HG02870 (cell line): Measurements from ENCODE around the gene VPS13D.
"Not testable (repeated sequence)": the region's sequence is repeated elsewhere in the genome, so short reads cannot be mapped to it uniquely, and the experiment has no call there.

Experiments
- ATAC-seq: cut with Tn5 transposase; IDR thresholded peaks from one replicate; pipeline ENCODE4 v1.9.1; 2021; ENCODE audit warnings: mild to moderate bottlenecking, moderate library complexity; ENCODE audit not compliant: unreplicated experiment

Gene VPS13D

DNA sequence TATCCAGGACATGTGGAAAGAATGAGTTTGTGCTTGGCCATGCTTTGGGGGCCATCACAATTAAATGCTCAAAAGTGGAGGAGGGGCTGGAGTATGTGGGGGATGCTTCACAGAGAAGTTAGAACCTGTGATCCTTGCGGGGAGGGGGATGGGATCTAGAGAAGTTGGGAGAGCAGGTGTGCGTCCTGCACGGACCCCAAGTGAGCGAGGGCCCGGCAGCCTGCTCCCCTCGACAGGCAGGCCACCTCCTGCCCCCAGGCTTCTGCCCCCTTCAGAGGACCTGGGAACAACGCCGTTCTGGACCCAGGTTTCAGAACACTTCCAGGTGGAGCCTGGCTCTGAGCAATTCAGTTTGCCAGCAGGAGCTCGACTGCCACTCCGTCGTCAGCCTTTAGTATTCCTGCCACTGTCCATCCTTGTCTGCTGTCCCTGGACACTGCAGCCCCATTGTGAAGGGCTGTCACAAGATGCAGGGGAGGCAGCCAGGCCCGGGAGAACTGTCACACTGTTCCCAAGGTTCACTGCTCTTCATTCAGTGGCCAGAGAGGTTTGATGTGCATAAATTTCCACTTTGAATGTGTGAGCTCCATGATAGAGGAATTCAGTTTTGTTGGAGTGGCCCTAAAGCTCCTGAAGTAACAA lies 275.9 kb downstream of the VPS13D start:
- ATAC-seq, result no peak

GRCh38 chr1:12506281-12507280 lies 276.8 kb downstream of the VPS13D start:
- no peak for ATAC-seq

- ATAC-seq, result no peak
Observed at GRCh38 chr1:12507631-12508030, 277.8 kb downstream of the VPS13D start.

- ATAC-seq, result no peak
Observed at GRCh38 chr1:12508849-12509248, 279.0 kb downstream of the VPS13D start.

GRCh38 chr1:12511128-12511484 lies 281.3 kb downstream of the VPS13D start:
- no peak for ATAC-seq

DNA sequence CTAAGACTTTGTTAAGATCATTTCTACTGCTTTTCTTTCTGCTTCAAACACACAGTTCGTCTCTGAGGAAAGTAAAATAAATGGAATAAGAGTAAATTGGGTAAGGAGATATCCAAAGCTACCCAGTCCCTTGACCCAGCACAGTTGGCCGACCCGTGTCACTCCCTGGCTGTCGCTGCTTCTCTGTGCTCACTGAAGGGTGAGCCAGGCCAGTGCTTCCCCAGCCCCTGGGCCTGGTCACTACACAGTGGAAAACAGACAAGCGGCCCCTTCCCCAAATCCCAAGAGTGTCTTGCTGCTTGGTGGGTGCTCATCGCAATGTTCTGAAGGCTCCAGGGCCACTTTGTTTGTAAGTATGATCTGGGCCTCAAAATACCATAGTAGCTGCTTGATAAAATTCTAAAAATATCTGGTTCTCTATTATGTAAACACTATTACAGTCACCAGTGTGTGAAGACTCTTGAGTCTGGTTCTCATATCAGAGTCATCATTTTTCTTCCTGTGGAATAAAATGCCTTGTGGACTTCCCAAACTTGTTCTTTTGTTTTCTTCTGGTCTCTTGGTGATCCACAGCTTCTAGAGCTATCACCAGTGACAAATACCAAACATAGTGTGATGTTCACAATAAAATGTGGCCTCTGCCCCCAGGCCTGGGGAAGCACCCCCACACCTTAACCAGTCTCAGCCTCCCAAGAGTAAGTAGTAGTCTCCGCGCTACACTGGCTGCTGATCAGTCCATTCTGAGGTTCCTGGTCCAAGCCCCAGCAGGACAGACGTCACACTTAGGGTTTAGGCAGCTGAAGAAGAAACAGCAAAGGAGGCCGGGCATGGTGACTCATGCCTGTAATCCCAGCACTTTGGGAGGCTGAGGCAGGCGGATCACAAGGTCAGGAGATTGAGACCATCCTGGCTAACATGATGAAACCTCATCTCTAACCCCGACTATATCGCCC lies 282.0 kb downstream of the VPS13D start:
- no peak for ATAC-seq

DNA sequence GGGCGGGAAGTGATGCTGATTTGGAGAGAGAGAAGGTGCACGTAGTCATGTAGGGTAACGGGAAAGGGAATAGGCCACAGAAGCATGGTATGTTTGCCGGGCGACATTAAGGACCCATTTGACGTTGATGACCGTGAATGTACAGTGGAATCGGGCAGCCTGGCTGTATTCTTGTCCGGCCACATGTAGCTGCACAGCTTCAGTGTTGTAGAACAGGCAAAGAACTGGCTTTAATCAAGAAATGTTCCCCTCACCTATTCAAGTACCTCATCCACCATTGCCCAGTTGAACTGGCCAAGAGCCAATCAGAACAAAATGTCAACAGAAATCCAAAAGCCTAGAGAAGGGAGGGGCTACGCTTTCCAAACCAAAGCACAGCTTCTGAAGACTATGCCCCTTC lies 283.4 kb downstream of the VPS13D start:
- no peak for ATAC-seq

GRCh38 chr1:12514590-12514989 lies 284.8 kb downstream of the VPS13D start:
- no peak for ATAC-seq

DNA sequence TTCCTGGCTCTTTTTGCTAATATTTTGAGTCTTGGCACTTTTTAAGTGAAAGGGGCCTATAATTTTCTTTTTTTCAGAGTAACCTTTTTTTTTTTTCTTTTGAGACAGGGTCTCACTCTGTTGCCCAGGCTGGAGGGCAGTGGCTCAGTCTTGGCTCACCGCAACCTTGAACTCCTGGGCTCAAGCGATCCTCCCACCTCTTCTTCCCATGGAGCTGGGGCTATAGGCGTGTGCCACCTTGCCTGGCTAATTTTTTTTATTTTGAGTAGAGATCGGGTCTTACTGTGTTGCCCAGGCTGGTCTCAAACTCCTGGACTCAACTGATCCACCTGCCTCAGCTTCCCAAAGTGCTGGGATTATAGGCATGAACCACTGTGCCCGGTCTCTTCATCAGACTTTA lies 285.4 kb downstream of the VPS13D start:
- no peak for ATAC-seq

- ATAC-seq, result no peak
Observed at GRCh38 chr1:12516741-12517140, 286.9 kb downstream of the VPS13D start.

GRCh38 chr1:12518931-12519692 lies 289.3 kb downstream of the VPS13D start:
- ATAC-seq, result no peak

- no peak for ATAC-seq
Observed at GRCh38 chr1:12519693-12520364, 290.0 kb downstream of the VPS13D start.

- ATAC-seq, result no peak
Observed at GRCh38 chr1:12521096-12521495, 291.3 kb downstream of the VPS13D start.

DNA sequence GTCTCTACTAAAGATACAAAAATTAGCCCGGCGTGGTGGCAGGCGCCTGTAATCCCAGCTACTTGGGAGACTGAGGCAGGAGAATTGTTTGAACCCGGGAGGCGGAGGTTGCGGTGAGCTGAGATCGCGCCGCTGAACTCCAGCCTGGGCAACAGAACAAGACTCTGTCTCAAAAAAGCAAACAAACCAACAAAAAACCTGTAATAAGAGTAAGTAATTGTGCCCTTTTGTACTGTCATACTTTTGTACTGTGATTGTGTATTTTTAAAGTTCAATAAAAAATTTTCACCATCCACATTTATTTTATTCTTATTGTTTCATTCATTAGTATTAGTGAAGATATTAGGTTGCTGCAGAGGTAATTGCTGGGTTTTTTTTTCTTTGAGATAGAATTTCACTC lies 292.9 kb downstream of the VPS13D start:
- not testable (repeated sequence) for ATAC-seq

- no peak for ATAC-seq
Observed at GRCh38 chr1:12524266-12524665, 294.4 kb downstream of the VPS13D start.

GRCh38 chr1:12525311-12526181 lies 295.7 kb downstream of the VPS13D start:
- ATAC-seq, result no peak

- ATAC-seq, result no peak
Observed at GRCh38 chr1:12527564-12527963, 297.7 kb downstream of the VPS13D start.

GRCh38 chr1:12528021-12528852 lies 298.4 kb downstream of the VPS13D start:
- no peak for ATAC-seq
